ENCODE measurements around the gene CORIN. TPM values are rescaled to one million over a fixed set of nuclear protein-coding genes. Genes with fewer than 3 reads are reported as not detected.

Gene CORIN
- total and polyA plus RNA-seq, 10 of the 15 experiments (the other 5 are each of a cell fraction or from before 2014, with no cell fraction given): 0.02 to 0.45 (median 0.09) TPM; not detected in 3

GRCh38 chr4:47590325-47590724 lies 247.5 kb downstream of the CORIN start (continued):
- no peak for TF ChIP-seq EED (IDR thresholded peaks at IDR 0.05; ENCODE audit: low read depth)

GRCh38 chr4:47579235-47579634 lies 258.6 kb downstream of the CORIN start:
- ChIA-PET SMC1A (ENCODE audit: uncharacterized antibody, unreplicated experiment) (interaction anchor here (1.1 kb wide), 1 partner anchor 25 kb away, joined by 4 read pairs; no protein-coding TSS in a partner anchor), POLR2A (no interaction called here), CTCF (no interaction called here), RAD21 (ENCODE audit: unreplicated experiment) (no interaction called here)
- H3K27me3 ChIP-seq (replicated peaks in 1 of 2; ENCODE audit: control insufficient read depth in 2 of 2, insufficient read depth in 2 of 2, low read length in 1 of 2): no peaks in the 10 kb centered on the region
- H3K9me3 ChIP-seq (replicated peaks; ENCODE audit: control insufficient read depth, insufficient read depth, low read length): no peaks in the 10 kb centered on the region
- intact Hi-C loops (cut with micrococcal nuclease; ENCODE audit: unreplicated experiment) (no loop called here), in situ Hi-C loops (cut with MboI) (no loop called here)
- no peak overlapping the region for H3K27ac ChIP-seq (ENCODE audit: control insufficient read depth, insufficient read depth)
- TSS peak; percentile 15 for BruUV-seq (replicated peaks)
- no peak overlapping the region for H3K4me2 ChIP-seq (ENCODE audit: control insufficient read depth, insufficient read depth)
- no peak overlapping the region for H3K4me3 ChIP-seq
- no peak for TF ChIP-seq PKNOX1 (IDR thresholded peaks at IDR 0.05)
- TF ChIP-seq ZNF622 (IDR thresholded peaks at IDR 0.05): no peak
- TF ChIP-seq POLR2A (IDR thresholded peaks at IDR 0.05; ENCODE audit: low read depth, low read length): no peak
- TF ChIP-seq TCF12 (IDR thresholded peaks at IDR 0.05; ENCODE audit: low read depth, low read length): no peak
- no peak for TF ChIP-seq SIN3A (IDR thresholded peaks at IDR 0.05; ENCODE audit: low read depth, low read length)
- no peak for TF ChIP-seq HSF1 (IDR thresholded peaks at IDR 0.05; ENCODE audit: low read depth, low read length)
- TF ChIP-seq USF1 (IDR thresholded peaks at IDR 0.05; ENCODE audit: borderline replicate concordance, extremely low read length, insufficient read depth, low read depth, low read length): no peak
- no peak for TF ChIP-seq NFYB (IDR thresholded peaks at IDR 0.05; ENCODE audit: insufficient read depth, low read depth, low read length)
- TF ChIP-seq JUND (IDR thresholded peaks at IDR 0.05; ENCODE audit: low read depth, low read length): no peak
- no peak for TF ChIP-seq CHD4 (IDR thresholded peaks at IDR 0.05)
- peaks cover 3 to 14% of the 10 kb centered on the region in 2 experiments; a peak in 3 of 4 replicates for H3K36me3 ChIP-seq (ENCODE audit: control insufficient read depth in 2 of 2, insufficient read depth in 2 of 2, low read length in 1 of 2)
- H2AFZ ChIP-seq (ENCODE audit: control insufficient read depth, low read depth, low read length): no peak overlapping the region
- DNase-seq (ENCODE audit: low read depth, low spot score) (no peak), FAIRE-seq (no peak), ATAC-seq (no peak)
- H3K4me1 ChIP-seq (ENCODE audit: control insufficient read depth, insufficient read depth, low read length): no peaks in the 10 kb centered on the region
- WGBS (ENCODE audit: insufficient coverage, insufficient replicate concordance, low lambda C conversion rate, missing lambda C conversion rate): 69% methylated on average over 3 of the region's 3 CpGs
- H4K20me1 ChIP-seq (ENCODE audit: control insufficient read depth, insufficient read depth): no peaks in the 10 kb centered on the region
- no peaks in the 10 kb centered on the region for H3K79me2 ChIP-seq (ENCODE audit: control insufficient read depth, insufficient read depth, low read length)
- no peak overlapping the region for H3K9ac ChIP-seq (ENCODE audit: control insufficient read depth, insufficient read depth, low read length)

Data from GM12878 (cell line).